OCI-LY1 (cell line): ENCODE measurements around the gene DOK6.

Source experiments
- H2AFZ ChIP-seq: fragments of 200-600 bp; sonication (generic), shearing (Covaris generic); 2 replicates; pipeline ENCODE4 v1.6.0; 2014; ENCODE audit warnings: antibody characterized with exemption, mild to moderate bottlenecking, low read length
- H3F3A ChIP-seq: fragments of 200-600 bp; sonication (generic), shearing (Covaris generic); 2 replicates; pipeline ENCODE4 v1.6.0; 2014; ENCODE audit warnings: mild to moderate bottlenecking, antibody characterized with exemption, low read length, moderate library complexity; ENCODE audit not compliant: insufficient read depth
- H3K27ac ChIP-seq: fragments of 200-600 bp; sonication (generic); 2 replicates; pipeline ENCODE4 v1.5.1; 2014; ENCODE audit warnings: low read length, mixed run types, mild to moderate bottlenecking, low read depth; ENCODE audit not compliant: poor library complexity, severe bottlenecking
- H3K27me3 ChIP-seq: fragments of 200-600 bp; sonication (generic); 2 replicates; pipeline ENCODE4 v1.6.0; 2014; ENCODE audit warnings: antibody characterized with exemption, mild to moderate bottlenecking, low read length, moderate library complexity; ENCODE audit not compliant: insufficient read depth
- H3K36me3 ChIP-seq: fragments of 200-600 bp; sonication (generic); 2 replicates; pipeline ENCODE4 v1.6.1; 2014; ENCODE audit warnings: mild to moderate bottlenecking, antibody characterized with exemption, low read length, moderate library complexity, mixed read lengths; ENCODE audit not compliant: insufficient read depth
- H3K4me1 ChIP-seq: fragments of 200-600 bp; sonication (generic); 2 replicates; pipeline ENCODE4 v1.5.1; 2014; ENCODE audit warnings: mild to moderate bottlenecking, low read length, moderate library complexity; ENCODE audit not compliant: insufficient read depth, severe bottlenecking
- H3K4me2 ChIP-seq: fragments of 200-600 bp; sonication (generic), shearing (Covaris generic); 2 replicates; pipeline ENCODE4 v1.6.1; 2014; ENCODE audit warnings: low read length
- H3K4me3 ChIP-seq: fragments of 200-600 bp; sonication (generic); 2 replicates; pipeline ENCODE4 v1.5.1; 2014; ENCODE audit warnings: low read length, low read depth, mild to moderate bottlenecking, mixed read lengths; ENCODE audit not compliant: poor library complexity, severe bottlenecking
- H3K79me2 ChIP-seq: fragments of 200-600 bp; shearing (Covaris generic); 2 replicates; pipeline ENCODE4 v1.6.1; 2016; ENCODE audit warnings: mixed run types, low read length, mixed read lengths; ENCODE audit not compliant: insufficient read depth
- H3K9ac ChIP-seq: fragments of 200-600 bp; sonication (generic), shearing (Covaris generic); 2 replicates; pipeline ENCODE4 v1.6.1; 2014; ENCODE audit warnings: mild to moderate bottlenecking, low read length, mixed read lengths
- H3K9me2 ChIP-seq: fragments of 200-600 bp; sonication (generic), shearing (Covaris generic); 2 replicates; pipeline ENCODE4 v1.6.1; 2014; ENCODE audit warnings: low read depth, mild to moderate bottlenecking, low read length, mixed read lengths
- H3K9me3 ChIP-seq: fragments of 200-600 bp; shearing (Covaris generic); 2 replicates; pipeline ENCODE4 v1.6.1; 2014; ENCODE audit warnings: low read length, mixed read lengths
- H4K20me1 ChIP-seq: fragments of 200-600 bp; sonication (generic), shearing (Covaris generic); 2 replicates; pipeline ENCODE4 v1.6.0; 2016; ENCODE audit warnings: mild to moderate bottlenecking, low read length; ENCODE audit not compliant: insufficient read depth
- EZH2 ChIP-seq: fragments of 200-600 bp; sonication (generic), shearing (Covaris generic); IDR thresholded peaks from 2 replicates; pipeline ENCODE4 v1.8.0; 2017; ENCODE audit warnings: borderline replicate concordance, mixed run types, mild to moderate bottlenecking, antibody characterized with exemption, low read length, moderate library complexity, mixed read lengths
- TF ChIP-seq, protein P1 (sequence below): fragments of 200-600 bp; sonication (generic), shearing (Covaris generic); IDR thresholded peaks from 2 replicates; pipeline ENCODE4 v1.5.1; 2017; ENCODE audit warnings: mild to moderate bottlenecking, antibody characterized with exemption, low read length, moderate library complexity, mixed read lengths

DOK6 gene

GRCh38 chr18:69895066-69896047 lies 494.7 kb downstream of the DOK6 start:
- H3K9me3 ChIP-seq: no peaks in the 10 kb centered on the region
- no peak overlapping the region for H3K4me2 ChIP-seq
- H2AFZ ChIP-seq: no peak overlapping the region
- no peaks in the 10 kb centered on the region for H3K4me1 ChIP-seq
- TF ChIP-seq, protein P1, sequence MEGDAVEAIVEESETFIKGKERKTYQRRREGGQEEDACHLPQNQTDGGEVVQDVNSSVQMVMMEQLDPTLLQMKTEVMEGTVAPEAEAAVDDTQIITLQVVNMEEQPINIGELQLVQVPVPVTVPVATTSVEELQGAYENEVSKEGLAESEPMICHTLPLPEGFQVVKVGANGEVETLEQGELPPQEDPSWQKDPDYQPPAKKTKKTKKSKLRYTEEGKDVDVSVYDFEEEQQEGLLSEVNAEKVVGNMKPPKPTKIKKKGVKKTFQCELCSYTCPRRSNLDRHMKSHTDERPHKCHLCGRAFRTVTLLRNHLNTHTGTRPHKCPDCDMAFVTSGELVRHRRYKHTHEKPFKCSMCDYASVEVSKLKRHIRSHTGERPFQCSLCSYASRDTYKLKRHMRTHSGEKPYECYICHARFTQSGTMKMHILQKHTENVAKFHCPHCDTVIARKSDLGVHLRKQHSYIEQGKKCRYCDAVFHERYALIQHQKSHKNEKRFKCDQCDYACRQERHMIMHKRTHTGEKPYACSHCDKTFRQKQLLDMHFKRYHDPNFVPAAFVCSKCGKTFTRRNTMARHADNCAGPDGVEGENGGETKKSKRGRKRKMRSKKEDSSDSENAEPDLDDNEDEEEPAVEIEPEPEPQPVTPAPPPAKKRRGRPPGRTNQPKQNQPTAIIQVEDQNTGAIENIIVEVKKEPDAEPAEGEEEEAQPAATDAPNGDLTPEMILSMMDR: no peak
- no peak for TF ChIP-seq EZH2
- H3K9me2 ChIP-seq: no peaks in the 10 kb centered on the region
- no peak overlapping the region for H3K4me3 ChIP-seq
- no peaks in the 10 kb centered on the region for H4K20me1 ChIP-seq
- no peaks in the 10 kb centered on the region for H3K36me3 ChIP-seq
- H3K27me3 ChIP-seq: no peaks in the 10 kb centered on the region
- H3K27ac ChIP-seq: no peak overlapping the region
- no peaks in the 10 kb centered on the region for H3F3A ChIP-seq
- no peaks in the 10 kb centered on the region for H3K79me2 ChIP-seq
- no peak overlapping the region for H3K9ac ChIP-seq

DNA sequence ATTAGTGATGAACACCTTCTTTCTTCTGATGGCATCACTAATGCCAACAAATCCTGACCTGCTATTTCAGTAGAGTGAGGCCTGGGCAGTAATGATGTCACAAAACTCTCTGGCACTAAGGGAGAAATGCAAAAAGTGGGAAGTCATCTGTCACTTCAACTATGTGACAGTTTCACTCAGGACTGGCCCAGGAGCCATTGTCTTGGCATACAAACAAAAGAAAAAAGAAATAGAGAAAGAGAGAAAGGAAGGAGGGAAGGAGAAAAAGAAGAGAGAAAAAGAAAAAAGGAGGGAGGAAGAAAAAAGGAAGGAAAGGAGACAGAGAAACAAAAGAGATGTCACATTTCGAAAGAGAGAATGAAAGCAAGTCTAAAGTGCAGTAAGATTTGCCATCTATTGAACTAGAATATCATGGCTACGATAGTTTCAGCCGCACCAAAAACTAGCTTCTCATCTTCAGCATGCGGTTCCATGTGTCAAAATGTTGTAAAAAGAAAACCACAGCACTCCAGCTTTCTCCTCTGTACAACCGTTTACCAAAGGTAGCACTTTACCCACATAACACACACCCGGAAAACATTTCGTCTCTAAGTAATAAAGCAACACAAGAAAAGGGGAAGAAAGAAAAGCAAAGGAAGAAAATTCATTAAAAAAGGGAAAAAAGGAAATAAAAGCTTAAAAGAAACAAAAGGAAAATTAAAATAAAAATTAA lies 496.9 kb downstream of the DOK6 start:
- TF ChIP-seq EZH2: no peak
- TF ChIP-seq, protein P1: no peak
- H4K20me1 ChIP-seq: no peaks in the 10 kb centered on the region
- no peak overlapping the region for H3K4me2 ChIP-seq
- no peak overlapping the region for H3K9ac ChIP-seq
- no peaks in the 10 kb centered on the region for H3F3A ChIP-seq
- no peaks in the 10 kb centered on the region for H3K4me1 ChIP-seq
- no peaks in the 10 kb centered on the region for H3K9me3 ChIP-seq
- H3K79me2 ChIP-seq: no peaks in the 10 kb centered on the region
- no peak overlapping the region for H2AFZ ChIP-seq
- no peaks in the 10 kb centered on the region for H3K27me3 ChIP-seq
- no peaks in the 10 kb centered on the region for H3K36me3 ChIP-seq
- no peak overlapping the region for H3K27ac ChIP-seq
- H3K4me3 ChIP-seq: no peak overlapping the region
- no peaks in the 10 kb centered on the region for H3K9me2 ChIP-seq

DNA sequence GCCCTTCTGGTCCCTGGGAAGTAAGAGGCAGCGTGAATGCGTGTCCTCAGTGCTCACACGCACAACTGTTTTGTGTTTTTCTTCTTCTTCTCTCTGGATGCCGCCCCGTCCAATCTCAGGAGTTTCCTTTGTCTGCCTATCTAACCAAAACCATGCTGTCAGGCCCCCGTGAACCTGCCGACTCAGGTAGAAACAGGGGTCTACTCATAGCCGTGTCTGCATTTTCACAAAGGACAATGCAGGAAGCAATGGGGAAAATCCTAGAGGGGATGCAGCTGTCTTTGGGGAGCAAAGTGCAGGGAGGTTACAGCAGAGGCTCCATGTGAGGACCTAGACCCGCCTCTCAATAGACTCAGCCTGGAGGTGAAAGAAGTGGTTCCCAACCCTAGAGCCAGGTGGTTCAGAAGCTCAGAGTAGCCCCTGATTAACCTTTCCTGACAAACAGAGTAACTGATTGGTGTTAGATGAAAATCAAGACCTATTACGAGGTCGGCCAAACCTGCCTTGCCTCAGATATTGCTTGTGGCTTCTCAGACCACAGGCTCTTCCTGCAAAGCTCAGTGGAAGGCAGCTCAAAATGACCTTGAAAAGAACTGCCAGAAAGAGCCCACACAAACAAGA lies 497.7 kb downstream of the DOK6 start:
- H3K9me3 ChIP-seq: no peaks in the 10 kb centered on the region
- H3K27ac ChIP-seq: no peak overlapping the region
- no peak overlapping the region for H3K4me2 ChIP-seq
- no peak for TF ChIP-seq EZH2
- TF ChIP-seq, protein P1: no peak
- no peaks in the 10 kb centered on the region for H4K20me1 ChIP-seq
- no peak overlapping the region for H3K9ac ChIP-seq
- H3K36me3 ChIP-seq: no peaks in the 10 kb centered on the region
- H3F3A ChIP-seq: no peaks in the 10 kb centered on the region
- H2AFZ ChIP-seq: no peak overlapping the region
- no peak overlapping the region for H3K4me3 ChIP-seq
- no peaks in the 10 kb centered on the region for H3K79me2 ChIP-seq
- no peaks in the 10 kb centered on the region for H3K27me3 ChIP-seq
- no peaks in the 10 kb centered on the region for H3K4me1 ChIP-seq
- no peaks in the 10 kb centered on the region for H3K9me2 ChIP-seq
